SU-DHL-6 (cell line): ENCODE measurements around the gene HOMER2.

Experiments used
- EZH2phosphoT487 ChIP-seq: fragments of 200-600 bp; sonication (generic), shearing (Covaris generic); conservative IDR thresholded peaks from 2 replicates; pipeline ENCODE4 v1.6.1; 2018; ENCODE audit warnings: mild to moderate bottlenecking, antibody characterized with exemption, low read length, moderate library complexity, mixed read lengths
- TF ChIP-seq, protein P1 (sequence below): fragments of 200-600 bp; sonication (generic); IDR thresholded peaks from one replicate; pipeline ENCODE4 v1.5.1; 2017; ENCODE audit warnings: antibody characterized with exemption, mild to moderate bottlenecking, low read length, moderate library complexity; ENCODE audit not compliant: insufficient read depth, poor library complexity, severe bottlenecking

DNA sequence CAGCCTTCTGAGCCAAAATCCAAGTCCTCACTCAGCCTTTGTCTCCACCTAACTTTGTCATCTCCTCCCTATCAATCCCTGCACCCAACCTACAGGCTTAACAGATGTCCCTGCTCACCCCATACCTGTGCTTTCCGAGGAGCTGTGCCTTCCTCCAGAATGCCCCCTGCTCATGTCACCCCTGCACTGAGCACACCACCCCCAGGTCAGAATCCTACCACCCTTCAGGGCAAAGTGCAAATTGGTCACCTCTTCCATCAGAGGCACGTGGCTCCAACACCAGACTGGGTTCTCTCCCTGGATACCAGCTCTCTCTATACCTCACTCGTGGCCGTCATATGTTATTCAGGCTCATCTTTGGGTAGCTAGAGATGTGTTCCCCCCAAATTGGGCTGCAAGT, 29.8 kb downstream of the HOMER2 start:
- TF ChIP-seq, protein P1, sequence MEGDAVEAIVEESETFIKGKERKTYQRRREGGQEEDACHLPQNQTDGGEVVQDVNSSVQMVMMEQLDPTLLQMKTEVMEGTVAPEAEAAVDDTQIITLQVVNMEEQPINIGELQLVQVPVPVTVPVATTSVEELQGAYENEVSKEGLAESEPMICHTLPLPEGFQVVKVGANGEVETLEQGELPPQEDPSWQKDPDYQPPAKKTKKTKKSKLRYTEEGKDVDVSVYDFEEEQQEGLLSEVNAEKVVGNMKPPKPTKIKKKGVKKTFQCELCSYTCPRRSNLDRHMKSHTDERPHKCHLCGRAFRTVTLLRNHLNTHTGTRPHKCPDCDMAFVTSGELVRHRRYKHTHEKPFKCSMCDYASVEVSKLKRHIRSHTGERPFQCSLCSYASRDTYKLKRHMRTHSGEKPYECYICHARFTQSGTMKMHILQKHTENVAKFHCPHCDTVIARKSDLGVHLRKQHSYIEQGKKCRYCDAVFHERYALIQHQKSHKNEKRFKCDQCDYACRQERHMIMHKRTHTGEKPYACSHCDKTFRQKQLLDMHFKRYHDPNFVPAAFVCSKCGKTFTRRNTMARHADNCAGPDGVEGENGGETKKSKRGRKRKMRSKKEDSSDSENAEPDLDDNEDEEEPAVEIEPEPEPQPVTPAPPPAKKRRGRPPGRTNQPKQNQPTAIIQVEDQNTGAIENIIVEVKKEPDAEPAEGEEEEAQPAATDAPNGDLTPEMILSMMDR: no peak
- TF ChIP-seq EZH2phosphoT487: no peak
